GM12864 (cell line): ENCODE results near the gene FAM3B.
"Not testable (repeated sequence)": the region's sequence is repeated elsewhere in the genome, so short reads cannot be mapped to it uniquely, and the experiment has no call there.

Experiments used
- DNase-seq: peaks from one replicate; pipeline ENCODE4 v3.0.0-alpha.2; 2011; ENCODE audit warnings: low read depth
- H3K4me3 ChIP-seq: 2 replicates; pipeline ENCODE4 v1.5.1; 2011; ENCODE audit warnings: mild to moderate bottlenecking, low read depth, low read length, control low read depth
- CTCF ChIP-seq: IDR thresholded peaks from 2 replicates; pipeline ENCODE4 v1.5.1; 2011; ENCODE audit warnings: low read depth, mild to moderate bottlenecking, moderate library complexity, low read length, control low read depth, inconsistent platforms; ENCODE audit errors: missing control alignments

The FAM3B gene

GRCh38 chr21:41350436-41351155 lies 34.0 kb downstream of the FAM3B start:
- TF ChIP-seq CTCF, result no peak
- H3K4me3 ChIP-seq, result no peak overlapping the region
- DNase-seq, result no peak

GRCh38 chr21:41357546-41357945 lies 40.9 kb downstream of the FAM3B start:
- DNase-seq, result no peak
- no peak overlapping the region for H3K4me3 ChIP-seq
- TF ChIP-seq CTCF, result no peak

GRCh38 chr21:41358193-41359166 lies 41.9 kb downstream of the FAM3B start:
- no peak for DNase-seq

GRCh38 chr21:41359286-41359685 lies 42.7 kb downstream of the FAM3B start:
- no peak for DNase-seq
- no peak for TF ChIP-seq CTCF
- H3K4me3 ChIP-seq, result no peak overlapping the region

More at GRCh38 chr21:41358193-41359166, 41.9 kb downstream of the FAM3B start:
- no peak for TF ChIP-seq CTCF
- no peak overlapping the region for H3K4me3 ChIP-seq

- not testable (repeated sequence) for DNase-seq, H3K4me3 ChIP-seq
Observed at GRCh38 chr21:41359754-41360071, 43.1 kb downstream of the FAM3B start.

GRCh38 chr21:41360072-41360821 lies 43.6 kb downstream of the FAM3B start:
- no peak overlapping the region for H3K4me3 ChIP-seq
- TF ChIP-seq CTCF, result no peak
- DNase-seq, result no peak
